GM12892 (cell line): ENCODE data around the gene EFHD2.

Source experiments
- POLR2A ChIP-seq: IDR thresholded peaks from 2 replicates; pipeline ENCODE4 v1.6.1; 2011; ENCODE audit warnings: low read depth, low read length, control low read depth
- POLR2AphosphoS5 ChIP-seq: IDR thresholded peaks from 2 replicates; pipeline ENCODE4 v1.6.1; 2011; ENCODE audit warnings: low read depth, low read length, control low read depth

DNA sequence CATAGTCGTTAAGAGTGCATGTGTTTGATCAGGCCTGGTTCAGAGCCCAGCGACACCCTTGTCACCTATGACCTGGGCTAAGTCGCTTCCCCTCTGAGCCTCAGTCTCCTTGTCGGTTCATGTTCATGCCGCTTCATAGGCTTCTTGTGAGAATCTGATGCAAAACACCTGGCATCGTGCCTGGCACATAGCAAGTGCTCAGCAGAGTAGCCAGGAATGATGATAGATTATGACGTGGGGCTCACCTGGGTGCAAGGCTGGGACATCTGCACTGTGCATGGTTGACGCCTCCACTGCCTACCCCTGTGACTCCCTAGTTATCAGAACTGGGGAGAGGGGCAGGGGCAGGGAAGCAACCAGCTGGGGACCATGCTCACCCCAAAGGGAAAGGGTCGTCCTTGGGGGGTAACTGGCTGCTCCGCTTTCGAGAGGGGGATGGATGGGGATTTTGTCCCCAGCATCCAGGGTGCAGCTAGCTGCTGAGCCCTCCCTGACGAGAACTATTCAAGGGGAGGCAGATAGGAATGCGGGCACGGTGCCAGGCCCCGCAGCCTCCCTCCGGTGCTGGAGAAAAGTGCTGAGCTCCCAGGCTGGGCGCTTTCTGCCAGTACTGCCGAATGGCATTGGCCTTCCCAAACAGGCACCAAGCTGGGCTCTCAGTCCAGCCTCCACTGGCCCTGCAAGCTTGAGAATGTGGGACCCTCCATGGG lies 9.3 kb downstream of the EFHD2 start:
- TF ChIP-seq POLR2AphosphoS5 (no peak), POLR2A (no peak)
